Measurements from ENCODE around the gene DTL.

Gene DTL

DNA sequence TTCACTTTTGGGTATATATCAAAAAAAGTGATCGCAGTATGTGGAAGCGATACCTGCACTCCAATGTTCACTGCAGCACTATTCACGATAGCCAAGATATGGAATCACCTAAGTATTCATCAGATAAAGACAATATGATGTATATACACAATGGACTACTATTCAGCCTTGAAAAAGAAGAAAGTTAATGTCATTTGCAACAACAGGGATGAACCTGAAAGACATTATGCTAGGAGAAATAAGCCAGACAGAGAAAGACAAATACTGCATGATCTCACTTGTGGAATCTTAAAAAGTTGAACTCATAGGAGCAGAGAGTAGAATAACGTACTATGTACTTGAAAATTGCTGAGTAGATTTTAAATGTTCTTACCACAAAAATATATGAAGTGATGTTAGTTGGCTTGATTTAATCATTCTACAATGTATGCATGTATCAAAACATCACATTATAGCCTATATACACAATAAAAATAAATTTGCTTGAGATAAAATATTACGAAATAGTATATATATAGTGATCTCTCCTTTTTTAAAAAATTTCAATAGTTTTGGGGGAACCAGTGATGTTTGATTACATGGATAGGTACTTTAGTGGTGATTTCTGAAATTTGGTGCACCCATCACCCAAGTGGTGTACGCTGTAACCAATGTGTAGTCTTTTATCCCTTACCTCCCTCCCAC is 56.0 kb downstream of the DTL start:
- DNase-seq: no peak

GRCh38 chr1:212097360-212097759 is 61.8 kb downstream of the DTL start:
- DNase-seq: no peak

- DNase-seq: no peak
These were observed 62.8 kb downstream of the DTL start for GRCh38 chr1:212098310-212098709.

- no peak for DNase-seq
These were observed 63.2 kb downstream of the DTL start for GRCh38 chr1:212098771-212099170.

DNA sequence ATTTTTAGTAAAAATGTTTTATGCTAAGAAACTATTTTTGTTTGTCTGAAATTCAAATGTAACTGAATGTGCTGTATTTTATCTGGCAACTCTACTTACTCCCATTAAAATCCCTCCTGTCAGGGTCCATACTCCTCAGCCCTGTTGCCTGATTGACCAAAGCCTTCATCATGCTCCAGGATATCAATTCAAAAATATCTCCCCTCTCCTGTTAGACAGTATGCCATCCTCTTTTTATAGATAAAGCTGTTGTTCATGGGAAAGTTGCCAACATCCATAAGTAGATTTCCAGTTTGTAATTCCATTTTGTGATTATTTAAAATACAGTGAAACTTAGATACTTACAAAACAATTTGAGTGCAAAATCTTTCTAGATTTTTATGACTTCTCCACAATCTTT is 65.7 kb downstream of the DTL start:
- no peak for DNase-seq

- no peak for DNase-seq
These were observed 66.2 kb downstream of the DTL start for GRCh38 chr1:212101735-212102134.

DNA sequence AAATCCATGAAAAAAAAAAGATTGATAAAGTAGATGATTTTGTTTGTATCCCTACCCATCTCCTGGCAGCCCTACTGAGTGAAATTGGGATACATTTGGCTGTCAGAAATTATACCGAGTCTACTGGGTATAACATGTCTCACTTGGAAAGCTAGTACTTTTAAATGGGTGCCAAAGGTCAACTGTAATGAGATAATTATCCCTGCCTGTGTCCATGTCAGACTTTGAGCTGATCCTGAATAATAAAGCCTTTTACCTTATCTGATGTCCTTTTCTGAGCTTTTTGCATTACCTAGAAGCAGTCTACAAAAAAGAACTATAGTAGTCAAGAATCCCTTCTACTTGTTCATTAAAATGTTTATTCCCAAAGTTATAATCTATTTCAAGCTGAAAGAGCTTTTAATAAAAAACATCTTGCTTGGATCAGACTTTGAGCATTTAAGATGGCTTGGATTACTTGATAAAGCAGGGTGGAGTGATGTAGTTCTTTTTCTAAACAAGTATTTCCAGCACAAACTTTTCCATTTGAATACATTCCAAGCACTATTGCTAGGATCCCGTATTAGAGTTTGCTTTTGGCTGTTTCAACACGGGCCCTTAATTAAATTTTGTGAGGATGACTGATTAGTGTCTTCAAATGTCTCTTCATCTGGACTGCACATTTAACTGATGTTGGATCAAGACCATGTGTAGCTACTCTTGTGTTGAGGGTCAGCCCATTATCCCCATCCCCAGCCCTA is 69.2 kb downstream of the DTL start:
- no peak for DNase-seq

GRCh38 chr1:212106286-212106792 is 70.8 kb downstream of the DTL start:
- no peak for DNase-seq

DNA sequence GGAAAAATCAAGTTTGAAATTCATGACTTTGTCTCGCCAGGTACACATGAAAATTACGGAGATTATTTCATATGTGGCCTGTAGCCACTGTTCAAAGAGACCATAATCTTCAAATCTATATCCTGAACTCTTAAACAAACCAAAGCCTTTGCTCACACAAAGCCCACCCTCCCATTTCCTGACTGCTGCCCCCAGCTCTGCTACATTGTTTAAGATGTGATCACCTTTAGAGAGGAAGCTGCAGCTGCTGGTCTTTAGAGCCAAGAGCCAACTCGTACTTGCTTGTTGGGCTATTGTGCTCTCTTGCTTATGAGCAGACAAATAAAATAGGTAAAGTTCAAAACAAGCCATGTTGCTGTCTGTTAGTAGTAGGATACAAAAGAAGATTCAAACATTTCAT is 71.9 kb downstream of the DTL start:
- no peak for DNase-seq

GRCh38 chr1:212108187-212108586 is 72.6 kb downstream of the DTL start:
- DNase-seq: no peak

GRCh38 chr1:212108981-212109380 is 73.4 kb downstream of the DTL start:
- no peak for DNase-seq

- peak; percentile 60 for DNase-seq
These were observed 74.2 kb downstream of the DTL start for GRCh38 chr1:212109728-212110127.

- DNase-seq: no peak
These were observed 75.1 kb downstream of the DTL start for GRCh38 chr1:212110617-212111016.

GRCh38 chr1:212111536-212111935 is 76.0 kb downstream of the DTL start:
- no peak for DNase-seq

GRCh38 chr1:212113706-212114105 is 78.2 kb downstream of the DTL start:
- DNase-seq: no peak

- DNase-seq: no peak
These were observed 82.8 kb downstream of the DTL start for GRCh38 chr1:212118167-212118871.

GRCh38 chr1:212118872-212119260 is 83.3 kb downstream of the DTL start:
- DNase-seq: no peak

GRCh38 chr1:212119397-212119837 is 83.9 kb downstream of the DTL start:
- no peak for DNase-seq

- DNase-seq: no peak
These were observed 84.3 kb downstream of the DTL start for GRCh38 chr1:212119863-212120262.

GRCh38 chr1:212121779-212122178 is 86.2 kb downstream of the DTL start:
- DNase-seq: no peak

GRCh38 chr1:212124690-212125582 is 89.4 kb downstream of the DTL start:
- peak; percentile 84 for DNase-seq

GRCh38 chr1:212125654-212126053 is 90.1 kb downstream of the DTL start:
- DNase-seq: no peak

- DNase-seq: no peak
These were observed 91.7 kb downstream of the DTL start for GRCh38 chr1:212127221-212127620.

Measured in MV-4-11 (cell line).